Measurements from ENCODE around the gene MUC5AC.
"Not testable (repeated sequence)": the region's sequence is repeated elsewhere in the genome, so short reads cannot be mapped to it uniquely, and the experiment has no call there.

The MUC5AC gene

GRCh38 chr11:1148752-1149180, 9.0 kb upstream of the MUC5AC start:
- DNase-seq (ENCODE audit: low spot score), result peak; percentile 11

DNA sequence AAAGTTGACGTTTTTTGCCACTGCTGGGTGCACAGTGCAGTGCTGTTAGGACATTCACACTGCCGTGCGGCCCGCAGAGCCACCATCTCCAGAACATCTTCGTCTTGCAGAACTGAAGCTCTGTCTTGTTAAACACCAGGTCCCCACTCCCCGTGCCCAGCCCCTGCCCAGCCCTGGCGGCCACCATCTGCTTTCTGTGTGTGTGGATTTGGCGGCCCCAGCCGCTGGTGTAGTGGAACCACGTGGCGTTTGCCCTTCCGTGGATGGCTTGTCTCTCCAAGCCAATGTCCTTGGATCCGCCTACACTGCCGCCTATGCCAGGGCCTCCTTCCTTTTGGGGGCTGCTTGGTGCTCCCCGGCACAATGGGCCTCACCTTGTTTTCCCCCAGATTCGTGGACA, 8.2 kb upstream of the MUC5AC start:
- DNase-seq (ENCODE audit: low spot score), result no peak

DNA sequence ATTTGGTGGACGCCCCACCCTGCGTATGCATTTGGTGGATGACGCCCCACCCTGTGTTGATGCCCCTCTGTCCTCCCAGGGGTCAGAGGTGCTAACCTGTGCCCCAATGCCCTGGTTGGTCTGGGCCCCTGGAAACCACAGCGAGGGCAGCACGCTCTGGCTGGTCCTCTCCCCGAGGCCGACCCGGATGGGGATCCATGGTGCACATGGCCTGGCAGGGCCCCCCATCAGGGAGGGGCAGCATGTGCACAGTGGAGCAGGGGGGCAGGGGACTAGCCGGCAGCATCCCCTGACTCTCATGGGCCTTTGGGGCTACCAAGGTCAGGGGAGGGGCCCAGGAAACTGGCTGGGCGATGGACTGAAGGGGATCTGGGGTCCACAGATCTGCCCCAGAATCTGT, 7.6 kb upstream of the MUC5AC start:
- no peak for DNase-seq (ENCODE audit: low spot score)

GRCh38 chr11:1150769-1151365, 6.9 kb upstream of the MUC5AC start:
- DNase-seq (ENCODE audit: low spot score), result no peak

DNA sequence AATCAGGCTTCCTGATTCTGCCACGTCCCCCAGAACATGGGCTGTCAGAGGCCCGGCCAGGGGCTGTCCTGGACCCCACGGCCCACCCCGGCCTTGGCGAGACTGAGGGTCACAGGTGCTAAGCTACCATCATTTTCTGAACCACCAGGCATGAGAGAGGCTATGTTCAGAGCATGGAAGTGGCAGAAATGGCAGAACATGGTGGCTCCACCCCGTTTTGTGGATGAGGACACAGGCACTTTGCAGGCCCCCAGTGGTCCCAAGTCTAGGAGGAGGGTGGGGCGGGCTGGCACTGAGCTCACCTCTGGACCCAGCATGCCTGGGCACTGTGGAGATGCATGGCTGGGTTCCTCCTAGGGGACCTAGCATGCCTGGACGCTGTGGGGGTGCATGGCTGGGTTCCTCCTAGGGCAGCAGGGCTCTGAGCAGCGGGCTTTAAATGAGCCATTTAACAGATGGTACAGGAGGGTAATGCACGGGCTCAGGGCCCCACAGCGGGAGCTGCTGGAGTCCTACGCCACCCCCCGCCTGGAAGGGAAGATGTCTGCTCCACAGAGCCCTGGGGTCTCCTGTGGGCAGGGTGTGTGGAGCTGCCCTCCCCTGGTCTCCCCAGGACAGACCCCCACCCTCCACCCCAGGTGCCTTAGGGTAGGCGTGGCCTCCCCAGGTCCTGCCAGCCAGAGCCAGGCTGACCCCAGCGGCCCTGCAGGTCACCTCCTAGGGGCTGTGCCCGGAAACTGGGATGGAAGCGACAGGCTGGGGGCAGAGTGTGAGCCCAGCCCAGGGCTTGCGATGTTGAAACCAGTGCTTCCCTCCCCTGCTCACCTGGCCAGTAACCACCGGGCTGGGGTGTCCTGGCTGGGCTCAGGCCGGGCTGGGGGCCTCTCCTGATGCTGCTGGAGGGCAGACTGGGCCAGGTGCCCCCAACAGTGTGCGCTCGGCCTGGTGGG, 6.1 kb upstream of the MUC5AC start:
- DNase-seq (ENCODE audit: low spot score), result peak; percentile 20

DNA sequence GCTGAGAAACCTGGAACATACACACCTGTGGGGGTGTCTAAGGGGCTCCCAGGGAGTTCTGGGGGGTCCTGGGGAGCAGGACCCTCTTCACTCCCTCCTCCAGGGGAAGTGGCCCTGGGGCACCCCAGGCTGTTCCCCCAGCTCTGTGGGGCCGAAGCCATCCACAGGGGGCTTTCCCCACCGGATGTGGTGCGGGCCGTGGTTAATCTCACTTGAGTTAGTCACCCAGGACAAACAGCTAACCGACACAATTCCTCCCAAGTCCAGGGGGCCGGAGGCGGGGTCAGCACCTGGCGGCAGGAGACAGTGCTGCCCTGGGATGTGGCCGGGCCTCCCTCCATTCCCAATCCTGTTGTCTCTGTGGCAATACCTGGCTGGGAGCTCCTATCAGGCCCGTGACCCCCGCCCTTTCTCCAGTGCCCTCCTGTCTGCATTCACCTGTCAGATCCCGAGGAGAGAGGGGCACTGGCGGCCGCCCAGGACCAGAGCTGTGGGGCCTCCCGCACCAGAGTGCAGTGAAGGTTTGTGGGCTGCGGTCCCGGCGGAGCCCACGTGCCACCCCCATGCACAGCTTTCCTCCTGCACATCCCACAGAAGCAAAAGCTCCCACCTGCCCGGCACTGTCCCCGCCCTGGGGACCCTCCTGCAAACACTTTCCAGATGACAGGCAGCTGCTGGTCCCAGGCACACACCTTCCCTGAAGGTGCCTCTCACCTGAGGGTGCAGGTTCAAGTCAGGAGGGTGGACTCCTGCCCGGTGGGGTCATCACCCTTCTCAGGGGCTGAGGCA, 5.2 kb upstream of the MUC5AC start:
- DNase-seq (ENCODE audit: low spot score), result peak; percentile 26

- peak; percentile 50 for DNase-seq (ENCODE audit: low spot score)
Measured at GRCh38 chr11:1153105-1153950, 4.4 kb upstream of the MUC5AC start.

GRCh38 chr11:1153951-1154493, 3.7 kb upstream of the MUC5AC start:
- DNase-seq (ENCODE audit: low spot score), result peak; percentile 46

- DNase-seq (ENCODE audit: low spot score), result not testable (repeated sequence)
Measured at GRCh38 chr11:1154656-1155055, 3.1 kb upstream of the MUC5AC start.

DNA sequence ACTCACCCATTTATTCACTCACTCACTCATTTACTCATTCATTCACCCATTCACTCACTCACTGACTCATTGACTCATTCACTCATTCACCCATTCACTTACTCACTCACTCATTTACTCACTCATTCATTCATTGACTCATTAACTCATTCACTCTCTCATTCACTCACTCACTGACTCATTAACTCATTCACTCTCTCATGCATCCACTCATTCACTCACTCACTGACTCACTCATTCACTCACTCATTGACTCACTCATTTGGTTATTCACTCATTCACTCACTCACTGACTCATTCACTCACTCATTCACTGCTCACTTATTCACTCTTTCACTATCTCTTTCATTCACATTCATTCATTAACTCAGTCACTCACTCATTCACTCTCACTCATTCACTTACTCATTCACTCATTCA, 2.5 kb upstream of the MUC5AC start:
- no peak for DNase-seq (ENCODE audit: low spot score)

- peak; percentile 6 for DNase-seq (ENCODE audit: low spot score)
Measured at GRCh38 chr11:1156506-1157340, 1.0 kb upstream of the MUC5AC start.

- DNase-seq (ENCODE audit: low spot score), result no peak
Measured at GRCh38 chr11:1157341-1157644, 460 bp upstream of the MUC5AC start.

GRCh38 chr11:1158681-1159487, 1.1 kb downstream of the MUC5AC start:
- peak; percentile 14 for DNase-seq (ENCODE audit: low spot score)

GRCh38 chr11:1159488-1160220, 1.9 kb downstream of the MUC5AC start:
- DNase-seq (ENCODE audit: low spot score), result peak; percentile 2

DNA sequence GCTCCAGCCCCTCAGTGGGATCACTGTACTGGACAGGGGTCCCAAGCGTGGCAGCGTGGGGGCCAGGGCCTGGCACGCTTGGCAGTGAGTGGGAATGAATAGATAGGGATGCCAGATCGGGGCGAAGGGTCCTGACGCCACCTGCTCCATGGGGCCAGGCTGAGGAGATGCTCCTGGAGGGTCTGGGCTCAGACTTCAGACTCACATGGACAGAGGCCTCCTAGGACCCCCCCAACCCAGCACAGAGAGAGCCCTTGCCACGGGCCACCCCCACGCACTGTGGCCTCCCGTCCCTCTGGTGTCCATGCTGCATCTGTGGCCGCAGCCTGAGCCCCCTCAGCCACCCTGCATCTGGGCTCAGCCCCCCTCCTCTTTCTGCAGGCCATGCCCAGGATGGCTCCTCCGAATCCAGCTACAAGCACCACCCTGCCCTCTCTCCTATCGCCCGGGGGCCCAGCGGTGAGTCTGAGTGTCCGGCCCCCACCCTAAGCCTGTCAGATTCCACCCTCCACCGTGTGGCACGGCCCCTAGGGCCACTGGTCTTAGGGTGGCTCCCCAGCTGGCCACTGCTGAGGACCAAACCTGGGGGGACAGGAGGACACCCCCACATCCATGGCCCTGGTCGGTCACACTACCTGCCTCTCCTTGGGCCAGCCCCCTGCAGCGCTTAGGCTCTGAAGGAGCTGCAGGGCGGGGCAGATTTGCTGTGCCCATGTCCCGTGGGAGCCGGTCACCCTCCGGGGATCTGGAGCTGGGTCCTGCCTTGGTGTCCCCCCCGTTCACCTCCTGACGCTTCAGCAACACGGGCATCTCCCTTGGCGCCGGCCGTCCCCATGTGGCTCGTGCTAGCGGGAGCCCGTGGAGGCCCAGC, 2.7 kb downstream of the MUC5AC start:
- peak; percentile 14 for DNase-seq (ENCODE audit: low spot score)

DNA sequence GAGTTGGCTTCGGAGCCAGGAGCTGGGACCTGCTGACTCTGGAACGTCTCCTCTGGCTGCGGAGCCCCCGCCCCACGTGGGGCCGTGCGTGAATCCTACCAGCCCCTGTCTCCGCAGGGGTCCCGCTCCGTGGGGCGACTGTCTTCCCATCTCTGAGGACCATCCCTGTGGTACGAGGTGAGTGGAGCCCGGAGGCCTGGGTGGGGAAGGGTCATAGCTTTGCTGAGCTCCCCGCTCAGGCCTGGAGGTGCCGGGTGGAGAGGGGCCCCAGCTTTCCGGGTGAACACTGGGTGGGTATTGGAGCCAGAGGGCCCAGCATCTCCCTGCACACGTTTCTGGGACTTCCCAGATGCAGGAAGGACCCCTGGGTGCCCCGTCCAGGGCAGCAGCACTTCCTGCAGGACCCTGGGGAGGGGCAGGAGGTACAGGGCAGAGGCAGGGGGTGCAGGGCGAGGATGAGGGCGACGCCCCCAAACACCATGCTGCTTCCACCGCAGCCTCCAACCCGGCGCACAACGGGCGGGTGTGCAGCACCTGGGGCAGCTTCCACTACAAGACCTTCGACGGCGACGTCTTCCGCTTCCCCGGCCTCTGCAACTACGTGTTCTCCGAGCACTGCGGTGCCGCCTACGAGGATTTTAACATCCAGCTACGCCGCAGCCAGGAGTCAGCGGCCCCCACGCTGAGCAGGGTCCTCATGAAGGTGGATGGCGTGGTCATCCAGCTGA, 3.8 kb downstream of the MUC5AC start:
- peak; percentile 20 for DNase-seq (ENCODE audit: low spot score)

- peak; percentile 17 for DNase-seq (ENCODE audit: low spot score)
Measured at GRCh38 chr11:1162138-1162475, 4.4 kb downstream of the MUC5AC start.
